ENCODE data around the gene WDR88.

DNA sequence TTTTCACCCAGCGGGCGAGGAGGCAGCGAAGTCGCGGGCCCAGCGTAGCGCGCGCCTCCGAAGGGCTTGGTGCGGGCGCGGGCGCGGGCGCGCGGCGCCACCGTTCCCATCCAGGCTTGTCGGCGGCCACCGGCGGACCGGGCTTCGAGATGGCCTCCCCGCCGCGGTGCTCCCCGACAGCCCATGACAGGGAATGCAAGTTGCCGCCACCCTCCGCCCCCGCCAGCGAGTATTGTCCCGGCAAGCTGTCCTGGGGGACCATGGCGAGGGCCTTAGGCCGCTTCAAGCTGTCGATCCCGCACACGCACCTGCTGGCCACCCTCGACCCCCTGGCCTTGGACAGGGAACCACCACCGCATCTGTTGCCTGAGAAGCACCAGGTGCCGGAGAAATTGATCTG, at the start of gene WDR88:
- TF ChIP-seq, protein P1, sequence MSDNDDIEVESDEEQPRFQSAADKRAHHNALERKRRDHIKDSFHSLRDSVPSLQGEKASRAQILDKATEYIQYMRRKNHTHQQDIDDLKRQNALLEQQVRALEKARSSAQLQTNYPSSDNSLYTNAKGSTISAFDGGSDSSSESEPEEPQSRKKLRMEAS (IDR thresholded peaks at IDR 0.05), result no peak
- TF ChIP-seq, protein P2, sequence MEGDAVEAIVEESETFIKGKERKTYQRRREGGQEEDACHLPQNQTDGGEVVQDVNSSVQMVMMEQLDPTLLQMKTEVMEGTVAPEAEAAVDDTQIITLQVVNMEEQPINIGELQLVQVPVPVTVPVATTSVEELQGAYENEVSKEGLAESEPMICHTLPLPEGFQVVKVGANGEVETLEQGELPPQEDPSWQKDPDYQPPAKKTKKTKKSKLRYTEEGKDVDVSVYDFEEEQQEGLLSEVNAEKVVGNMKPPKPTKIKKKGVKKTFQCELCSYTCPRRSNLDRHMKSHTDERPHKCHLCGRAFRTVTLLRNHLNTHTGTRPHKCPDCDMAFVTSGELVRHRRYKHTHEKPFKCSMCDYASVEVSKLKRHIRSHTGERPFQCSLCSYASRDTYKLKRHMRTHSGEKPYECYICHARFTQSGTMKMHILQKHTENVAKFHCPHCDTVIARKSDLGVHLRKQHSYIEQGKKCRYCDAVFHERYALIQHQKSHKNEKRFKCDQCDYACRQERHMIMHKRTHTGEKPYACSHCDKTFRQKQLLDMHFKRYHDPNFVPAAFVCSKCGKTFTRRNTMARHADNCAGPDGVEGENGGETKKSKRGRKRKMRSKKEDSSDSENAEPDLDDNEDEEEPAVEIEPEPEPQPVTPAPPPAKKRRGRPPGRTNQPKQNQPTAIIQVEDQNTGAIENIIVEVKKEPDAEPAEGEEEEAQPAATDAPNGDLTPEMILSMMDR (IDR thresholded peaks at IDR 0.05), result no peak
- TF ChIP-seq, protein P3, sequence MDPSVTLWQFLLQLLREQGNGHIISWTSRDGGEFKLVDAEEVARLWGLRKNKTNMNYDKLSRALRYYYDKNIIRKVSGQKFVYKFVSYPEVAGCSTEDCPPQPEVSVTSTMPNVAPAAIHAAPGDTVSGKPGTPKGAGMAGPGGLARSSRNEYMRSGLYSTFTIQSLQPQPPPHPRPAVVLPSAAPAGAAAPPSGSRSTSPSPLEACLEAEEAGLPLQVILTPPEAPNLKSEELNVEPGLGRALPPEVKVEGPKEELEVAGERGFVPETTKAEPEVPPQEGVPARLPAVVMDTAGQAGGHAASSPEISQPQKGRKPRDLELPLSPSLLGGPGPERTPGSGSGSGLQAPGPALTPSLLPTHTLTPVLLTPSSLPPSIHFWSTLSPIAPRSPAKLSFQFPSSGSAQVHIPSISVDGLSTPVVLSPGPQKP (IDR thresholded peaks at IDR 0.05; ENCODE audit: low read depth, low read length), result no peak
- TF ChIP-seq, protein P4, sequence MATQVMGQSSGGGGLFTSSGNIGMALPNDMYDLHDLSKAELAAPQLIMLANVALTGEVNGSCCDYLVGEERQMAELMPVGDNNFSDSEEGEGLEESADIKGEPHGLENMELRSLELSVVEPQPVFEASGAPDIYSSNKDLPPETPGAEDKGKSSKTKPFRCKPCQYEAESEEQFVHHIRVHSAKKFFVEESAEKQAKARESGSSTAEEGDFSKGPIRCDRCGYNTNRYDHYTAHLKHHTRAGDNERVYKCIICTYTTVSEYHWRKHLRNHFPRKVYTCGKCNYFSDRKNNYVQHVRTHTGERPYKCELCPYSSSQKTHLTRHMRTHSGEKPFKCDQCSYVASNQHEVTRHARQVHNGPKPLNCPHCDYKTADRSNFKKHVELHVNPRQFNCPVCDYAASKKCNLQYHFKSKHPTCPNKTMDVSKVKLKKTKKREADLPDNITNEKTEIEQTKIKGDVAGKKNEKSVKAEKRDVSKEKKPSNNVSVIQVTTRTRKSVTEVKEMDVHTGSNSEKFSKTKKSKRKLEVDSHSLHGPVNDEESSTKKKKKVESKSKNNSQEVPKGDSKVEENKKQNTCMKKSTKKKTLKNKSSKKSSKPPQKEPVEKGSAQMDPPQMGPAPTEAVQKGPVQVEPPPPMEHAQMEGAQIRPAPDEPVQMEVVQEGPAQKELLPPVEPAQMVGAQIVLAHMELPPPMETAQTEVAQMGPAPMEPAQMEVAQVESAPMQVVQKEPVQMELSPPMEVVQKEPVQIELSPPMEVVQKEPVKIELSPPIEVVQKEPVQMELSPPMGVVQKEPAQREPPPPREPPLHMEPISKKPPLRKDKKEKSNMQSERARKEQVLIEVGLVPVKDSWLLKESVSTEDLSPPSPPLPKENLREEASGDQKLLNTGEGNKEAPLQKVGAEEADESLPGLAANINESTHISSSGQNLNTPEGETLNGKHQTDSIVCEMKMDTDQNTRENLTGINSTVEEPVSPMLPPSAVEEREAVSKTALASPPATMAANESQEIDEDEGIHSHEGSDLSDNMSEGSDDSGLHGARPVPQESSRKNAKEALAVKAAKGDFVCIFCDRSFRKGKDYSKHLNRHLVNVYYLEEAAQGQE (IDR thresholded peaks at IDR 0.05), result no peak
- TF ChIP-seq CBX8 (IDR thresholded peaks at IDR 0.05) (no peak), RAD21 (conservative IDR thresholded peaks at IDR 0.05 in 1 of 2, IDR thresholded peaks at IDR 0.05 in 1 of 2) (no peak), PHF8 (IDR thresholded peaks at IDR 0.05; ENCODE audit: borderline replicate concordance, low read depth) (no peak), SMC3 (IDR thresholded peaks at IDR 0.05) (no peak), HOXA7 (CRISPR knock-in tag; IDR thresholded peaks at IDR 0.05) (no peak), ESRRA (IDR thresholded peaks at IDR 0.05; ENCODE audit: borderline replicate concordance, low read length) (no peak), POLR2A (IDR thresholded peaks at IDR 0.05; ENCODE audit: low read length) (no peak), JUN (IDR thresholded peaks at IDR 0.05) (no peak), CHD2 (IDR thresholded peaks at IDR 0.05; ENCODE audit: low read length, partially characterized antibody) (no peak)

All from A549 (cell line).